GM12873 (cell line): ENCODE results near the gene CCDC88C.

Experiments used
- TF ChIP-seq, protein P1 (sequence below): IDR thresholded peaks from 2 replicates; pipeline ENCODE4 v1.5.1; 2012; ENCODE audit warnings: low read depth, mild to moderate bottlenecking, moderate library complexity, low read length, control low read depth; ENCODE audit not compliant: insufficient read depth; ENCODE audit errors: missing control alignments

CCDC88C gene

DNA sequence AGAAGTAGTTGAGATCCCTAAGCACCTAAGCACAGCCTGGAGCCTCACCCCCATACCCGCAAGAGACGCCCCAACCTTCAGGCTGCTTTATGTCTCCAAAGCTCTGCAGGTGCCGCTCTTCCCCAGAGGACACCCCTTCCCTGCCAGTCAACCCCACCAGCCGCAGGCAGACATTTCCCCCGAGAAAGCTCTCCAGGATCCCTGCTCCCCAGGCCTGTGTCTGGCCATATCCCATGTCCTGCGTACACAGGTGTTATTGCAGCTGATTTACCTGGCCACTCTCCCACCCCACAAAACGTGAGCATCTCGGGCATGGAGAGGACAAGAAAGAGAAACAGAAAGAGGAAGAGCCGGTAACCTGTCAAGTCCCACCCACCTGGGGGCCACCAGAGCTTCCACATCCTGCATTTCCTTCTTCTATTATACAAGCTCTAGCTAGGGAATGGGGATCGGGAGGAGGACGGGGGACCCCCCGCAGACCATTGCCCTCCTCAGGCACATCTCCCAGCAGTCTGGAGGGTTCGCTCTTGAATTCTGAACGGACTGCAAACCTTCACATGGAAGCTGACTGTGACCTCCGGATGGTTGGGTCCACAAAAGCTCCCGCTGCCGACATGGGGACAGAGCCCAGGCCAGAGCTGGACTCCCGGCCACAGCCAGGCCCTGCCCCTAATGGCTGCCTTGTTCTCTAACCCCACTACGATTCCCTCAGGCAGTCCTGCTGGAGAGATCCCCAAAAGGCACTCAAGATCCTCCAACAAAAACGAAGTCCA lies 17.6 kb downstream of the CCDC88C start:
- TF ChIP-seq, protein P1, sequence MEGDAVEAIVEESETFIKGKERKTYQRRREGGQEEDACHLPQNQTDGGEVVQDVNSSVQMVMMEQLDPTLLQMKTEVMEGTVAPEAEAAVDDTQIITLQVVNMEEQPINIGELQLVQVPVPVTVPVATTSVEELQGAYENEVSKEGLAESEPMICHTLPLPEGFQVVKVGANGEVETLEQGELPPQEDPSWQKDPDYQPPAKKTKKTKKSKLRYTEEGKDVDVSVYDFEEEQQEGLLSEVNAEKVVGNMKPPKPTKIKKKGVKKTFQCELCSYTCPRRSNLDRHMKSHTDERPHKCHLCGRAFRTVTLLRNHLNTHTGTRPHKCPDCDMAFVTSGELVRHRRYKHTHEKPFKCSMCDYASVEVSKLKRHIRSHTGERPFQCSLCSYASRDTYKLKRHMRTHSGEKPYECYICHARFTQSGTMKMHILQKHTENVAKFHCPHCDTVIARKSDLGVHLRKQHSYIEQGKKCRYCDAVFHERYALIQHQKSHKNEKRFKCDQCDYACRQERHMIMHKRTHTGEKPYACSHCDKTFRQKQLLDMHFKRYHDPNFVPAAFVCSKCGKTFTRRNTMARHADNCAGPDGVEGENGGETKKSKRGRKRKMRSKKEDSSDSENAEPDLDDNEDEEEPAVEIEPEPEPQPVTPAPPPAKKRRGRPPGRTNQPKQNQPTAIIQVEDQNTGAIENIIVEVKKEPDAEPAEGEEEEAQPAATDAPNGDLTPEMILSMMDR = no peak

DNA sequence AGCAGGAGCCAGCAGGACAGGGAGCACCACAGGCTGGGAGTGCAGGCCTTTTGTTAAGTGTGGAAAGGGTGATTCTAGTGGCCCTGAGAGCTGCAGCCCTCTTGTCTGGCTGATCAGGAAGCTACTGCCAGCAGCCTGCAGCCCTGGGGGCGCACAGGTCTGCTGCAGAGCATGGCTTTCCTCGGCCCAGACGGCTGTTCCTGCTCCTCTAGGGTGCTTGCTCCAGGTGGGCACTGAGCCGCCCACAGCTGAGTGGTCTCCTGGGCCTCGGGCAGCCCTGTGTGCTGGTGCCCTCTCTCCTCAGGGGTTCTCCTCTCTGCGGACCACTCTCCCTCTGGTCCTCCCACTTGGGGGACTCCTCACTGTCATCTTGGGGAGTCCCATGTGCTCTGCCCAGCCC lies 18.9 kb downstream of the CCDC88C start:
- TF ChIP-seq, protein P1 = peak; percentile 6

DNA sequence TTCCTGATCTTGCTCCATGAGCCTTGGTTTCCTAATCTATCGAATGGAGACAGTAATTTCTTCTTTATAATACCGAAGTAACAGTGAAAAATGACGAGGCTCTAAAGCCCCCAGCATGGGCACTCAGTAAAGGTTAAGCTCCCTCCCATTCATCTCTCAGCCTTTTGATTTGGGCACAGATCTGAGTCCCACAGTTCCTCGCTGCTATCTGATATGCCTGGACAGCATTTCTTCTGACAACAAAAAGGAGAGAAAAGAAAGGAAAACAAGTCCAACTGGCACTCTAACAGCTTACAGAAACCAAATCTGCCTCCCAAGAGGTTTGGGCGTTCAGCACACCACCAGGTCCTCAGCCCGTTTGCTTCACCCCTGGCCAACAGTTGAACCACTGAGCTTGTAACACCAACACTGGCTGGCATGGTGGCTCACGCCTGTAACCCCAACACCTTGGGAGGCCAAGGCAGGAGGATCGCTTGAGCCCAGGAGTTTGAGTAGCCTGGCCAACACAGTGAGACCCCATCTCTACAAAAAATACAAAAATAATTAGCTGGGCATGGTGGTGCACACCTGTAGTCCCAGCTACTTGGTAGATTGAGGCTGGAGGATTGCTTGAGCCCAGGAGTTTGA lies 19.5 kb downstream of the CCDC88C start:
- TF ChIP-seq, protein P1 = no peak

DNA sequence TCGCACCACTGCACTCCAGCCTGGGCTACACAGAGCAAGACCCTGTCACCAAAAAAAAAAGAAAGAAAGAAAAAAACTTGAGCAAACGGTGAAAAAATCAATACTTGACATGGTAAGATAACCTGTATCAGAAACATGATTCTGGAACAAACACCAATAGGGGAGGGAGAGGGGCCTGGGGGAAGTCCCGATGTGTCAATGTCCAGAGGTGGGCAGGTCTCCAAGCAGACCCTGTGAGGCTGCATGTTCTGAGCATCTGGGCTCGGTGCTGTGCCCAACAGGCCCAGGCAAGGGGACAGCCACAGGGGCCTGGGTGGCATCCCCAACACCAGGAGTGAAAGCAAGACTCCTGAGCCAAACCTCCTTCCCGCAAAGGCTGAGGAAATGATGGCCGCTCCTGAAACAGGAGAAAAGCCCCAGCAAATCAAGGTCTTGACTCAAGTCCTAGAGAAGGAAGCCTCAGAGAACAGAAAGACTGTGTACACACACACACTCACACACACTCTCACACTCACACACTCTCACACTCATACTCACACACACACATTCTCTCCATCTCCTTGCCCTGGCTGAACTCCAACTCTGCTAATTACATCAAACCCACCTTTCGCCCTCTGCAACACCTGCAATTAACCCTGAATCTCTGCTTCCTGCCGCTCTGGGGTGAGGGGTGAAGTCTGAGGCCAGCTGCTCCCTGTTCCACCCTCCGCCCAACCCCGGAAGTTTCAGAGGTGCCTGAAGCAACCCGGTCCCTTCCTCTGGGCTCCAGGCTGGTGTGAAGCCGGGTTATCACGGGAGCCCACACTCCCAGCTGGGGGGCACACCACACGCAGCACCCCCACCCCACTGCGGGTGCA lies 20.4 kb downstream of the CCDC88C start:
- TF ChIP-seq, protein P1 = no peak

DNA sequence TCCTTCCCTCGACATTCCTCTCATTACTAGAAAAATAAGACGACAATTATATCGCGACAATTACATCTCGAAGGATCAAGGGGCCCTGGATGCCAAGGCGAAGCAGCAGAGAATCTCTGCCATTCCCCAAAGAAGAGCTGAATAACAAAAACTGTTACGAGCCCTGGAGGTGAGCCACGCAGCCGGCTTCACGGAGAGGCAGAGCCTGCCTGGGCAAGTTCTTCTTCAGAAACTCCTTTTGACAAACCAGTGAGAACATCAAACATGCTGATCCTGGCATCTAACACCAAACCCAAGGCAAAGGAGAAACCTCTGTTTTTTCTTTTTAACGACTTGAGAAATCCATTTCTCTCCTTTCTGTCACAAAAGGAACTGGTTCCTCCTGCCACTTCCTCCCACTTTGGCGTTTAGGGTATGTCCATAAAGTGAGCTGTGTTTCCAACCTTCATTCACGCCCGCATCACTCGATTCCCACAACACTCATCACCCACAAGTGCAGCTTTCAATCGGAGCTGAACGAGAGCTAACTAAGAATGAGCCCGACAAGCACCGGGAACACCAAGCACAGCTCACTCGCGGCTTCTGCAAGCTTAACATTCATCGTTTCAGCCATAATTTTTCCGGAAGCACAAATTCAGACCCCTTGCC lies 21.5 kb downstream of the CCDC88C start:
- TF ChIP-seq, protein P1 = no peak

DNA sequence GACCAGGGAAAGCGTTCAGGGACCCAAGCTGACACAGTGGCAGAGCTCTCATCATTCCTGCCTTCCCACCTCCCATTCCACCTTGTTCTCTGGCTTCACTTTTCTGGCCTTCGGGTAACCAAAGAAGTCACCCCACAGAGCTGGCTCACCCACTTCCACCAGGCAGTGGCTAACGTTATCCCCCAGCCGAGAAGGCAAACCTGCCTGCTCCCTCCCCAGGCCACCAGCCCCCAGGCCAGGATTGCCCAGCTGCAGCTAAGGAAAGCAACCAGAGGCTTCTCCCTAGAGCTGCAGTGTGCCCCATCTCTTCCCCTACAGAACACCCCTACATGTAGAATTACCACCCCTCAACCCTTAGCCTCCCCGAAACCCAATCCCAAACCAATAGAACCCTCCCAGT lies 22.2 kb downstream of the CCDC88C start:
- TF ChIP-seq, protein P1 = no peak
